Cardiac atrium fibroblast (primary cell): ENCODE results near the gene CNN2. TPM values are rescaled to one million over a fixed set of nuclear protein-coding genes. Genes with fewer than 3 reads are reported as not detected.

Source experiments
- total RNA-seq: library from RNA; depleted of rRNA; stranded (reverse); fragments of >200 nt; gene quantifications from 2 replicates; pipeline ENCODE4 v1.2.3, GENCODE V29; 2015

The CNN2 gene
- total RNA-seq: 177 and 287 TPM in 2 replicates

GRCh38 chr19:1025960-1026782, at the start of gene CNN2:
Gene CNN2, plus strand, starts transcription at chr19:1026608. Its CDS starts 54 bp downstream, at chr19:1026662.

GRCh38 chr19:984165-984967, 42.0 kb upstream of the CNN2 start, which contains the start of gene WDR18:
Gene WDR18, plus strand, starts transcription at chr19:984345. Its CDS starts 9 bp downstream, at chr19:984354.

GRCh38 chr19:1000095-1000494, 26.3 kb upstream of the CNN2 start, which contains the start of gene GRIN3B:
Gene GRIN3B, plus strand, starts transcription at chr19:1000419. Its CDS starts 19 bp downstream, at chr19:1000438.

DNA sequence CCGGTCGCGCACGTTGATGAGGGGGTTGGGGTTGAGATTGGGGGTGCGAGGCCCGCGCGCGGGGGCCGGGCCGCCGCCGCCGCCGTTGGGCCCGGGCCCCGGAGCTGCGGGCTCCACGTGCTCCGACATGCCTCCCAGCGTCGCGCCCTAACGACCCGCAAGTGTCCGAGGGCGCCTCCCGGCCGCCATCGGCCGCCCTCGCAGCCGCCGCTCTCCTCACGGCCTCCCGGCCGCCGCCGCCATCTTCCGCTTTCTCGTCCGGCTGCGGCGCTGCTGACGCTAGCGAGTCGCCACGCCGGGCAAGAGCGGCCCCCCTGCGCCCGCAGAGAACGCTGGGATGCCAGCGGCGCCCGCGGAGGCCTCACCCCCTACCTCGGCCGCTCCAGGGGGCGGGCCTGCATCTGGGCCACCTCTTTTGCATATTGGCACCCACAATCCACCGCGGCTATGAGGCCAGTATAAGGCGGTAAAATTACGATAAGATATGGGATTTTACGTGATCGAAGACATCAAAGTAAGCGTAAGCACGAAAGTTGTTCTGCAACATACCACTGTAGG, 5.5 kb upstream of the CNN2 start, which contains the start of gene TMEM259:
TSS of gene TMEM259 (minus strand) at position 256 of the 558 bp plus-strand sequence. CDS start at position 129, 127 bp downstream.

DNA sequence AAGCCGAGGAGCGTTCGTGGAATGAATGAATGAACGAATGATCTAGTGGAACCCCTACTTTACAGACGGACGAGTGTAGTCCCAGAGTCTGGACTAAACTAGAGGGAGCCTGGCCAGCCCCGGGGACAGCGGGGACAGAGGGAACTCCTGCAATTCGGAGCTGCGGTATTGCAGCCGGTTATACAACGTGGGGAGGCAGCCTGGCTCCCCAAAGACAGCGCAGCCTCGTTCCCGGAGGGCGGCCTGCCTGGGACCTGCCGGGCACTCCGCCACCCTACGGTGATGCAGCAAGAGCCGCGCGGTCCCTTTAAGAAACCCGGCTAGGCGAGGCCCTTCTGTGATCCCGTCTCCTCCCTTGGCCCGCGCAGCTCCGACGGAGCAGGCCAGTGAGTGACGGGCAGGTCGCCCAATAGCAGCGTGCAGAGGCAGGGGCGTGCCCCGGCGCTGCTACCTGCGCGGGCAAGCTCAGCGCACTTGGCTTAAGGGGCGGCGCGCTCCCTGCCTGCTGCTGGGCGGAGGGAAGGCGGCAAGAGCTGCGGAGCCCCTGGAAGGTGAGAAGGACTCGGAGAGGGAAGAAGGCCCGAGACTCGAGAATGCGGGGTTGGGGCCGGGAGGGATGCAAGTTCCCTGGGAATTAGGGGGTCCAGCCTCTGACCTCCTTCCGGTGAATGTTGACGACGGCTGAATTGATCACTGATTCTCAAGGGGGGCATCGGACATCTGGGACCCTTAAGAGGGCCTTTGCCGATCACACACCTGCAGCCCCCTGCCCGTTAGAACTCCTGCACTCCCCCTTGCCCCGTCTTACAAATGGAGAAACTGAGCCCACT, 13.5 kb downstream of the CNN2 start, which contains the start of gene ABCA7:
TSS of gene ABCA7 (plus strand) at position 462 of the 830 bp plus-strand sequence. CDS start 1,255 bp downstream, outside the sequence.

GRCh38 chr19:1066748-1067340, 40.4 kb downstream of the CNN2 start, which contains the start of gene ARHGAP45:
Gene ARHGAP45, plus strand, starts transcription at chr19:1067167. Its CDS starts 239 bp downstream, at chr19:1067406.

Other genes with a start within 250 kb of the CNN2 start
- gene PTBP1, start 229.2 kb upstream of the CNN2 start, total RNA-seq: 190 and 240 TPM in 2 replicates
- gene PLPPR3, start 204.7 kb upstream of the CNN2 start, total RNA-seq: 0.36 and 2.1 TPM in 2 replicates
- gene AZU1, start 198.8 kb upstream of the CNN2 start, total RNA-seq: not detected in 2 replicates
- gene PRTN3, start 185.6 kb upstream of the CNN2 start, total RNA-seq: 0.16 TPM in 1 of 2 replicates, not detected in the other
- gene ELANE, start 174.3 kb upstream of the CNN2 start, total RNA-seq: 2.4 and 6.9 TPM in 2 replicates
- 70.6 and 164 TPM in 2 replicates for gene CFD, start 166.9 kb upstream of the CNN2 start, total RNA-seq
- 25.8 and 35.2 TPM in 2 replicates for gene MED16, start 133.4 kb upstream of the CNN2 start, total RNA-seq
- gene RNU6-9, start 133.1 kb upstream of the CNN2 start, total RNA-seq: not detected in 2 replicates
- gene R3HDM4, start 113.4 kb upstream of the CNN2 start, total RNA-seq: 61.7 and 64.3 TPM in 2 replicates
- gene KISS1R, start 109.3 kb upstream of the CNN2 start, total RNA-seq: not detected in 2 replicates
- gene ARID3A, start 100.6 kb upstream of the CNN2 start, total RNA-seq: 7.9 and 10.5 TPM in 2 replicates
- gene WDR18, start 42.3 kb upstream of the CNN2 start, total RNA-seq: 25.1 and 37.9 TPM in 2 replicates
- 0.54 and 0.97 TPM in 2 replicates for gene GRIN3B, start 26.2 kb upstream of the CNN2 start, total RNA-seq
- 140 and 146 TPM in 2 replicates for gene TMEM259, start 5.5 kb upstream of the CNN2 start, total RNA-seq
- not detected in 2 replicates for gene RNU6-2, start 5.1 kb upstream of the CNN2 start, total RNA-seq
- gene ABCA7, start 13.5 kb downstream of the CNN2 start, total RNA-seq: 4.5 and 5.8 TPM in 2 replicates
- 4.9 and 8.1 TPM in 2 replicates for gene ARHGAP45, start 40.6 kb downstream of the CNN2 start, total RNA-seq
- gene POLR2E, start 68.8 kb downstream of the CNN2 start, total RNA-seq: 198 and 220 TPM in 2 replicates
- 486 and 619 TPM in 2 replicates for gene GPX4, start 77.4 kb downstream of the CNN2 start, total RNA-seq
- gene SBNO2, start 147.7 kb downstream of the CNN2 start, total RNA-seq: 48.2 and 84.6 TPM in 2 replicates
- 51.4 and 70.3 TPM in 2 replicates for gene STK11, start 179.2 kb downstream of the CNN2 start, total RNA-seq
- gene CBARP, start 211.4 kb downstream of the CNN2 start, total RNA-seq: 3.7 and 4.0 TPM in 2 replicates
- gene ATP5F1D, start 215.1 kb downstream of the CNN2 start, total RNA-seq: 66.6 and 105 TPM in 2 replicates
- gene MIDN, start 222.0 kb downstream of the CNN2 start, total RNA-seq: 22.0 and 38.2 TPM in 2 replicates
- 317 and 409 TPM in 2 replicates for gene CIRBP, start 242.7 kb downstream of the CNN2 start, total RNA-seq
- 26.9 and 75.8 TPM in 2 replicates for gene FAM174C, start 248.9 kb downstream of the CNN2 start, total RNA-seq